Stimulated activated CD8-positive, alpha-beta memory T cell treated with anti-CD3 and anti-CD28 coated beads, Interleukin-15, amount 100 ng/mL, for 48 hours (primary cell): ENCODE measurements around the gene ZNF101.
A peak's percentile ranks its signal among the peaks of the same experiment; 100 is the strongest.
"Not testable (repeated sequence)": the region's sequence is repeated elsewhere in the genome, so short reads cannot be mapped to it uniquely, and the experiment has no call there.

Experiments used
- DNase-seq, 2 donors: peaks; one replicate each; pipeline ENCODE4 v3.0.0-alpha.2; 2020; ENCODE audit warnings: low read depth in 2 of 2

The ZNF101 gene

GRCh38 chr19:19661675-19662251, 6.9 kb upstream of the ZNF101 start:
- DNase-seq: peak in 1 of 2 donors; percentile 21

- DNase-seq: no peak
Observed at GRCh38 chr19:19662344-19662743, 6.3 kb upstream of the ZNF101 start.

- DNase-seq: no peak
Observed at GRCh38 chr19:19662871-19663255, 5.8 kb upstream of the ZNF101 start.

- peak; percentile 88 to 93 for DNase-seq
Observed at GRCh38 chr19:19663256-19664120, 5.2 kb upstream of the ZNF101 start, which contains the start of gene ATP13A1. ATP13A1 (minus strand) TSS chr19:19663676; CDS start chr19:19663666, 10 bp downstream.

- DNase-seq: not testable (repeated sequence)
Observed at GRCh38 chr19:19665420-19665948, 3.2 kb upstream of the ZNF101 start.

- no peak for DNase-seq
Observed at GRCh38 chr19:19670070-19670551, 1.5 kb downstream of the ZNF101 start.

GRCh38 chr19:19672816-19673215, 4.2 kb downstream of the ZNF101 start:
- DNase-seq: no peak

- DNase-seq: no peak
Observed at GRCh38 chr19:19674315-19674714, 5.7 kb downstream of the ZNF101 start.

GRCh38 chr19:19677579-19677978, 8.9 kb downstream of the ZNF101 start:
- no peak for DNase-seq

- DNase-seq: no peak
Observed at GRCh38 chr19:19679176-19680073, 10.8 kb downstream of the ZNF101 start.

- DNase-seq: not testable (repeated sequence)
Observed at GRCh38 chr19:19686119-19686518, 17.5 kb downstream of the ZNF101 start.

GRCh38 chr19:19686580-19686979, 17.9 kb downstream of the ZNF101 start:
- DNase-seq: no peak

- no peak for DNase-seq
Observed at GRCh38 chr19:19687090-19687489, 18.5 kb downstream of the ZNF101 start.

- not testable (repeated sequence) for DNase-seq
Observed at GRCh38 chr19:19689023-19689422, 20.4 kb downstream of the ZNF101 start.

- no peak for DNase-seq
Observed at GRCh38 chr19:19691683-19692082, 23.0 kb downstream of the ZNF101 start.

GRCh38 chr19:19696386-19696785, 27.7 kb downstream of the ZNF101 start:
- no peak for DNase-seq

GRCh38 chr19:19697589-19697988, 28.9 kb downstream of the ZNF101 start:
- no peak for DNase-seq

GRCh38 chr19:19700493-19700892, 31.9 kb downstream of the ZNF101 start:
- not testable (repeated sequence) for DNase-seq

GRCh38 chr19:19704836-19705235, 36.2 kb downstream of the ZNF101 start:
- no peak for DNase-seq

- no peak for DNase-seq
Observed at GRCh38 chr19:19710506-19710905, 41.9 kb downstream of the ZNF101 start.

- DNase-seq: no peak
Observed at GRCh38 chr19:19711306-19711933, 42.8 kb downstream of the ZNF101 start.
